ENCODE data around the gene SCN2B.

The SCN2B gene

DNA sequence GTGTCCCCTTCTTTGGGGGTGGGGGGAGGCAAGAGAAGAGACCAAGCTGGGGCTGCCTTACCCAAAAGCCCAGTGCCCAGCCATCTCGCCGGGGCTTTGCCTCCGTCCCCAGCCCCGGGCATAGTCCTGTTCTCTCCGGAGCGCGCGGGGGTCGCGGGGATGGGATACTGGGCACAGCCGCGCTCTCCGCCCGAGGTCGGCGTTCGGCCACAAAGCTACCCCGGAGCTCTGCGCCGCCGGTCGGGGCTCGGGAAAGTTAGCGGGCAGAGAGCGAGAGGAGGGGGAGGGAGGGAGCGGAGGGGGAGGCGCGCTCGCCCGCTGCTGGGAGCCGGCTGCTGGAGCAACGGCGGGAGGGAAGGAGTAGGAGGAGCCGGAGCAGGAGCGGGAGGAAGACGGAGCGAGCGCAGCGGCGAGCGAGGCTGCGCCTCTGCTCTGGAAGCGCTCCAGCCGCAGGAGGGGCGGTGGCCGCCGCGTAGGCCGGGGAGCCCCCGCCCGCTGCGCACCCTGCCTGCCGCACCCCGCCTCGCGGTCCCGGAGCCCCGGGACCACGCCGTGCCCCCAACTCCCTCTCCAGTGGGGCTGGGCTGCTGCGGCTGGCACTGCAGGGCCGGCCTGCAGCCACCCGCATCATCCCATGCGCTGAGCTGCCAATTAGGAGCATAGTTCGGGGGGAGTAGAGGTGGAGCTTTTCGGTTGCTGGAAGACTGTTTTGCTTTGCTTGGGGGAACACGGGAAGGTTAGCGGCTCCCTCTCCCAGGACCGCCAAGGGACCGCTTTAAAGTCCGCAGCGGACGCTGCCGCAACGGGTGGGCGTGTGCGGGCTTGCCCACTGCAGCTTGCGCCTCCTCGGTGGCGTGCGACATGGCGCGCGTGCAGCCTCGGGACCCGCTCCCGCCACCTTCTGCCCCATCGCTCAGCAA lies 23.6 kb downstream of the SCN2B start, which contains the start of gene SCN4B:
Gene SCN4B, minus strand, starts transcription at position 272 of the 920 bp plus-strand sequence. Its CDS starts 150 bp downstream, at position 122.
- peak; percentile 46 for DNase-seq

DNA sequence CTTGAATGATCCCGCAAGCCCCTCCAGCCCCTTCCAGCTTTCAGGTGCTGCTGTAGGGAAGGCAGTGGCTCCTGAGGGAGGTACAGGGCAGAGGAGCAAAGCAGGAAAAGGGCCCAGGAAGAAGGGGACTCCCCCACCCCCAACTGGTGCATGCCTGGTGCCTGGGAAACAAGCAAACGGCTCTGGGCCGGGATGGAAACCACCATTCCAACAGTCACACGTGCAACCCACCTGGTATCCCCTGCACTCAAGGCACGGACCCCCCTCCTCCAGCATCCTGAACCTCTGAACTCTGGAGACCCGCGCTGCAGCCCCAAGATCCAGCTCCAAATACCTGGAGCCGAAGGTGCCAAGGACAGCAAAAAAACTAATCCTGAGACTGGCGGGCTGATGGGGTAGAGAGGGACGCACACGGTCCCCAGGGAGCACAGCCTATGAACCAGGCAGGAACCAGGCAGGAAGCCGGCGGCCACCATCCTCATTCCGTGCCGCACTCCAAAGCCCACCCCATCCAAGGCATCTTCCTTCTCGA lies 24.4 kb downstream of the SCN2B start:
- no peak for DNase-seq

GRCh38 chr11:118151431-118151830 lies 25.0 kb downstream of the SCN2B start:
- DNase-seq, result no peak

GRCh38 chr11:118149493-118149892 lies 26.9 kb downstream of the SCN2B start:
- no peak for DNase-seq

DNA sequence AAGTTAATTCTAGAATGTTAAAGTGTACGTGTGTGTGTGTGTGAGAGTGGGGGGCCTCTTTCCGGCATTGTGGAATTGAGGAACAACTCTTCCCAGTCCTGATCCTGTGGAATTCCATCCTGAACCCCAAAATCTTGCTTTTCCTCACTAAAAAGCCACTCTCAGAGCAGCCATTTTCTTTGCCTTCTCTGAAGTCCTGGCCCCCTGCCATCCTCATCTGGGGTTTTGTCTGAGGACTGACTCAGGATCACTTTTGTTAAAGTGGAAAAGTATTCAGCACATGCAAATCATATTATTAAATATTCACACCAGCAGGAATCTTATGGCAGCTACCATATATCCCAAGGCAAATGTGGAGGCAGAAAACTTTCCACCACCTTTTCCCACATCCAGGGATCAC lies 27.6 kb downstream of the SCN2B start:
- peak; percentile 9 for DNase-seq

- no peak for DNase-seq
Measured at GRCh38 chr11:118148240-118148639, 28.2 kb downstream of the SCN2B start.

DNA sequence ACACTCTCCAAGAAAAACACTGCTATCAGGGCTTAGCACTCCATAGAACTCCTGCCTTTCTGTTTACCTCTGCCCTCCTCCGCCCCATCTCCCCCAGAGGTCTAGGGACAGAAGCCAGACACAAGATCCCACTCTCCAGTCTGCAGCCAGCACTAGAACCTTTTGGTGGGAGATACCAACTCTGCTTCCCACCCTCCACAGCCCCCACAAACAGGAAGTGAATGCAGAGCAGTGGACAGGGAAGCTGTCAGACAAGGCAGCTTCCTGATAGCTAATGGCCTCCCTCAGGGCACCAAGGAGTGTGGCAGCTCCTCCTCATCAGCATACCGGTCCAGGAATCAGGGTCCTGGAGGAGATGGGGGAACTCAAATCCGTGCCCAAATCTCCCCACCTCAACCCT lies 28.9 kb downstream of the SCN2B start:
- no peak for DNase-seq

- DNase-seq, result no peak
Measured at GRCh38 chr11:118146554-118146953, 29.9 kb downstream of the SCN2B start.

- DNase-seq, result peak; percentile 58
Measured at GRCh38 chr11:118145285-118146227, 30.9 kb downstream of the SCN2B start.

- no peak for DNase-seq
Measured at GRCh38 chr11:118144301-118145268, 31.9 kb downstream of the SCN2B start.

GRCh38 chr11:118143661-118144185 lies 32.7 kb downstream of the SCN2B start:
- no peak for DNase-seq

GRCh38 chr11:118142809-118143208 lies 33.6 kb downstream of the SCN2B start:
- no peak for DNase-seq

DNA sequence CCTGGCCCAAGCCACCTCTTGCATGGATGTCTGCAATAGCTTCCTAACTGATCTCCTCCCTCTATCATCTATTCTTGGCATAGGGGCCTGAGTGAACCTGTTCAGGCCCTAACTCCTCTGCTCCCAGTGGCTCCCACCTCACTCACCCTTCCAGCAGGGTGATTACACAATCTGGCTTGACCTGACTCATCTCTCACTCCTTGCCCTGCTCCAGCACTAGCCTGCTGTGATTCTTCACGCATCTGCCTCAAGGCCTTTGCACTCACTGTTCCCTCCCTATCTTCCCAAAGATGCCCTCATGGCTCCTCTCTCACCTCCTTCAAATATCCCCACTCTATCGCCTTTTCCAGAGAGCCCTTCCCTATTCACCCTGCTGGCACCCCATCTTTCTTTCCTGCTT lies 34.4 kb downstream of the SCN2B start:
- DNase-seq, result no peak

DNA sequence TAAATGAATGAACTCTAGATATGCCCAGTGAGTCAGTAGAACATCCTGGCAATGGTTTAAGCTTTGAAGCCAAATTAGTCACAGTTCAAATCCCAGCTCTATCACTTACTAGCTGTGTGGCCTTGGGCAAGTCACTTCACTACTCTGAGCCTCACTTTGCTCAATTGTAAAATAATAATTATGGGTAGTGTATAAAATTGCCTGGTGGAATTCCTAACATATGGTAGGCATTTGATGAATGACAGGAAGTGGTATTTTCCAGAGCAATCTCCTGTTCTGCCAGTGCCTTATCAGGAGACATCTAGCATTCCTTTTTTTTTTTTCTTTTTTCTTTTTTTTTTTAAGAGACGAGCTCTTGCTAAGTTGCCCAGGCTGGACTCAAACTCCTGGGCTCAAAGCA lies 36.9 kb downstream of the SCN2B start:
- DNase-seq, result no peak

DNA sequence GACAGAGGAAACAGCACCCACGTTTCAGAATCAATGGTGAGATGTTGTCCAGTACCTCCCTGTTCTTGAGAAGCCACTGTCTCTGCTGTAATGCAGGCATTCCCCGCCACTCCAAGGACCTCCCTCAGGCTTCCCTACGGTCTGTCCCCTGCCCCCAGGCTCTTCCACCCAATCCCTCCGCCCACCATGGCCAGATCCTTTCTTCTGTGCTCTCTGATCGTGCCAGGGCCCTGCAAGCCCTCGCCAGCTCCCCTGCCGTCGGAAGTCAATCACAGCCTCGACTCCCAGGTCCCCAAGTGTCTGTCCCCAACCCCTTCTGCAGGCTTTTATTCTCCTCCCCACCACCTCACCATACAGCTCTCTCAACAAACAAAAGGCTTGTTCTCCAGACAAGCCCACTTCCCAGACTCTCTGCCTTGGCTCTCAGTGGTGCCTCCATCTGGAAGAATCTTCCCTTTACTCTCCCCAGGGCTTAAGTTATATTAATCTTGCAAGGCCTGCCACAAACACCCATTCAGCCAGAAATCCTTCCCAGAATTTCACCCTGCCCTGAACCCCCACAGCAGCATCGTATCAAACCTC lies 37.5 kb downstream of the SCN2B start:
- no peak for DNase-seq

- no peak for DNase-seq
Measured at GRCh38 chr11:118136801-118137200, 39.6 kb downstream of the SCN2B start.

DNA sequence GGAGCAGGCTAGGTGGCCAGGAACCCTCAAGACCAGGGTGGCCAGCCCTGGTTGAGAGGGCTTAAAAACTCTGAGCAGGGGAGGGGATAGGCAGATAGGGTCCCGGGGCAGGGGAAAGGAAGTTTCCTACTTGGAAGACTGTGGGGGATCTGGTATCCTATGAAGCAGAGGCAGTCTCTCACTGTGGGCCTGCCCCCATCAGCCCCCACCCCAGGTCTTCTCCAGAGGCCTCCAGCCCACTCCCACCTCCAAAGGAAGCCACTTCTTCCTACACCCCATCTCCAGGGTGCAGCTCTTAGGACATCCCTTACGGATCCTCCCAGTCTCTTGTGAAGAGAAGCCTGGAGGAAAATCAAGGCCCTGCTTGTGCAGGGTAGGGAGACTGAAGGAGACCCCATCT lies 40.1 kb downstream of the SCN2B start:
- DNase-seq, result no peak

- no peak for DNase-seq
Measured at GRCh38 chr11:118135796-118136165, 40.7 kb downstream of the SCN2B start.

DNA sequence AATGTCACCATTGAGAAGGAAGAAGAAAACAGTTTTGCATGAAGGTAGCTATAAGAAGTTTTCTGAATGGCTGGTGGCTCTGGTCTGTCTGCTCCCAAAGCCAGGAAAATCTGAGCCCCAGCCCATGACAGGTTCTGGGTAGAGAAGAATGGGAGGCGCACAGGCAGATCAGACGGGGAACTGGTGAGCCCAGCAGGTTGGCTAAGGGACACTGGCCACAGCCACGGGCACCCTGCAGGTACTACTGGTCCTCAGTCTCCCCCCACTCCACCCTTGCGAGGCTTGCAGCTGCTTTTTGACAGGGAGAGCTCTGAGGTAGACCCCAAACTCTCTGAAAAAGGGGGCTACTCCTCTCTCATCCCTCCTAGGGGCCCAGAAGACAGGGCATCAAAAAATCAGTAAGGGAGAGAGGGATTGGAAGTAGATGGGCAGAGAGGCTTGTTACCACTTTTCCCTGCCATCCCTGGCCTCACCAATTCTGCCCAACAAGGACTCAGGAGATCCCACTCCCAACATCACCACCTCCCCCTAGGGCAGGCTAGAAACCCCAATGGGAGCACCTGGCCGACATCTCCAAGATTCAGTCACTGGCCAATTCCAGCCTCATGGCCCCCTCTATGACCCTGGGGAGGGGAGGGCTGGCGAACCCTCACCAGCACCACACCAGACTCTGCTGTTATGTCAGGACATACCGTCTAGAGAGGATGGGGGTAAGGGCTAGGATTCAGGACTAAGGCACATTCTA lies 41.2 kb downstream of the SCN2B start:
- no peak for DNase-seq

DNA sequence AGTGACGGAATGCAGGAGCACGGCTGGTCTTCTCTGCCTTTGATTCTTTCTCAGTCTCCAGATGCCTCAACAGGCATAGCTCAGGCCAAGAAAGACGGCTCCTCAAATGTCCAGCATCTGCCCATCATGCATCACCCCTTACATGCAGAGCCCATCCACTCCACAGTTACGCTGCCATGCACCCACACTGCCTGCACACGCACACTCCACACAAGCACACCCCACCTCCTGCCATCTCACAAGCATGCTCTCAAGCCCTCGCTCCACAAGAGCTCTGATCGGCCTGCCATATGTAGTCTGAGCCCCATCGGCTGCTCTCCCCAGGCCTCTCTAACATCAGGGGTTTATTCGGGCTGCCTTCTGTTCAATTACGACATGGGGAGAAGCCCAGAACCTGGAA lies 42.6 kb downstream of the SCN2B start:
- DNase-seq, result no peak
